ENCODE measurements around the gene TRIM43. TPM values are rescaled to one million over a fixed set of nuclear protein-coding genes. Genes with fewer than 3 reads are reported as not detected.

TRIM43 gene
- total and polyA plus RNA-seq, 2 of the 4 experiments (the other 2 are of a cell fraction): not detected

DNA sequence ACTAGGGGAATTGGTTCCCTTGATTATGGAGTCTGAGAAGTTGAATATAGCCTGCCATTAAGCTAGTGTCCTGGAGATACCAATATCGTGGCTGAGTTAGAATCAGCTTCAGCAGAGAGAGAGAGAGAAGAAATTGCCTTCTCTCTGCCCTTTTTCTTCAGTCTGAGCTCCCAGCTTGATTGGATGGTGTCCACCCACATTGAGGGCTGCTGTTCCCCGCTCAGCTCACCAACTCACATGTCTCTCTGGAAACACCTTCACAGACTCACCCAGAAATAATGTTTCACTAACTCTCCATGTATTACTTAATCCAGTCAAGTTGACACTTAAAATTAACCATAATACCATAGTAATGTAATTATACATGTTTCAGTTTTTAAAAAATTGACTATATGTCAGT is 17.9 kb upstream of the TRIM43 start:
- TF ChIP-seq BHLHE40 (IDR thresholded peaks at IDR 0.05; ENCODE audit: low read depth, low read length) (no peak), NFE2L2 (IDR thresholded peaks at IDR 0.05; ENCODE audit: low read depth, low read length) (no peak), MAFK (IDR thresholded peaks at IDR 0.05; ENCODE audit: low read depth, low read length) (no peak), CEBPB (IDR thresholded peaks at IDR 0.05; ENCODE audit: low read depth, low read length) (no peak), RFX5 (IDR thresholded peaks at IDR 0.05; ENCODE audit: low read depth, low read length) (no peak), FOS (IDR thresholded peaks at IDR 0.05; ENCODE audit: low read depth, low read length) (no peak), SMC3 (IDR thresholded peaks at IDR 0.05; ENCODE audit: low read depth, low read length) (no peak), CTCF (conservative IDR thresholded peaks at IDR 0.05; ENCODE audit: low read depth, low read length) (no peak), MXI1 (IDR thresholded peaks at IDR 0.05; ENCODE audit: borderline replicate concordance, low read depth, low read length) (no peak), RCOR1 (IDR thresholded peaks at IDR 0.05; ENCODE audit: insufficient replicate concordance, low read length) (no peak), CHD1 (IDR thresholded peaks at IDR 0.05; ENCODE audit: low read depth, low read length) (no peak)
- TF ChIP-seq, protein P1, sequence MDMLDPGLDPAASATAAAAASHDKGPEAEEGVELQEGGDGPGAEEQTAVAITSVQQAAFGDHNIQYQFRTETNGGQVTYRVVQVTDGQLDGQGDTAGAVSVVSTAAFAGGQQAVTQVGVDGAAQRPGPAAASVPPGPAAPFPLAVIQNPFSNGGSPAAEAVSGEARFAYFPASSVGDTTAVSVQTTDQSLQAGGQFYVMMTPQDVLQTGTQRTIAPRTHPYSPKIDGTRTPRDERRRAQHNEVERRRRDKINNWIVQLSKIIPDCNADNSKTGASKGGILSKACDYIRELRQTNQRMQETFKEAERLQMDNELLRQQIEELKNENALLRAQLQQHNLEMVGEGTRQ (IDR thresholded peaks at IDR 0.05; ENCODE audit: low read depth, low read length): no peak
- Histone ChIP-seq H4K8ac (ENCODE audit: low read depth in 2 of 2, low read length in 2 of 2) (no peak overlapping the region), H4K5ac (ENCODE audit: low read depth, low read length) (no peak overlapping the region), H3K4me2 (ENCODE audit: low read depth, low read length) (no peak overlapping the region), H3K9me3 (ENCODE audit: control insufficient read depth, insufficient read depth, low read length) (no peaks in the 10 kb centered on the region), H3K4me3 (ENCODE audit: insufficient read depth, low read depth, low read length) (no peak overlapping the region), H2AFZ (replicated peaks; ENCODE audit: low read length, poor library complexity) (no peak overlapping the region), H3K4ac (ENCODE audit: low read depth, low read length) (no peak overlapping the region), H2BK120ac (ENCODE audit: low read depth, low read length) (no peak overlapping the region), H3K27ac (ENCODE audit: insufficient read depth, low read length) (no peak overlapping the region), H2AK5ac (ENCODE audit: low read depth, low read length) (no peak overlapping the region), H3K9ac (ENCODE audit: low read depth, low read length) (no peak overlapping the region), H3K14ac (replicated peaks; ENCODE audit: low read depth, low read length) (no peak overlapping the region), H2BK5ac (ENCODE audit: low read depth, low read length, poor library complexity, severe bottlenecking) (no peak overlapping the region), H3K4me1 (ENCODE audit: control insufficient read depth, insufficient read depth, low read length) (no peaks in the 10 kb centered on the region), H3K18ac (ENCODE audit: low read depth, low read length) (no peak overlapping the region), H4K20me1 (ENCODE audit: insufficient read depth, low read length) (no peaks in the 10 kb centered on the region), H2BK15ac (ENCODE audit: low read depth, low read length) (no peak overlapping the region), H3K79me1 (ENCODE audit: low read depth in 1 of 2, low read length in 2 of 2) (no peaks in the 10 kb centered on the region), H3K23ac (ENCODE audit: low read depth, low read length) (no peak overlapping the region), H3K56ac (ENCODE audit: extremely low read depth, insufficient read depth, low read length) (no peak overlapping the region), H2BK20ac (ENCODE audit: low read depth, low read length) (no peak overlapping the region), H4K91ac (ENCODE audit: insufficient read depth, low read depth, low read length) (no peak overlapping the region), H2AK9ac (replicated peaks; ENCODE audit: low read depth, low read length, poor library complexity) (no peak overlapping the region), H3K36me3 (ENCODE audit: control insufficient read depth, insufficient read depth, low read length) (no peaks in the 10 kb centered on the region), H3K27me3 (ENCODE audit: control insufficient read depth, insufficient read depth, low read length) (peaks cover 10% of the 10 kb centered on the region; the same call in 1 of the 2 replicates), H3K9me1 (ENCODE audit: insufficient read depth, low read length) (no peaks in the 10 kb centered on the region)
- no TSS peak for BruUV-seq (replicated peaks)
- no CpG with 5 or more reads among the region's 2 CpGs for WGBS, 2 experiments (ENCODE audit: extremely low coverage in 2 of 2, insufficient read length in 1 of 2)
- ChIA-PET CTCF (no interaction called here), POLR2A (ENCODE audit: unreplicated experiment) (no interaction called here)
- ATAC-seq (ENCODE audit: low read depth) (no peak), DNase-seq (no peak)
- in situ Hi-C loops (cut with MboI; ENCODE audit: low sequenced_read_pairs) (no loop called here), intact Hi-C loops (cut with micrococcal nuclease) (no loop called here), dilution Hi-C loops (cut with HindIII; ENCODE audit: low sequenced_read_pairs, unreplicated experiment) (no loop called here)

All from IMR-90 (cell line).